Endothelial cell of umbilical vein (primary cell): ENCODE results near the gene CFAP107. TPM values are rescaled to one million over a fixed set of nuclear protein-coding genes. Genes with fewer than 3 reads are reported as not detected.

Experiments used
- BruUV-seq: library from RNA; stranded (reverse); fragments of 400-500 nt; replicated peaks from 2 replicates; lab custom pipeline; 2021; lab: Mats Ljungman, UMichigan
- CTCF ChIA-PET: fragments of 300-600, 350-600 bp; sonication (Branson Sonifier 250); formaldehyde crosslinking; loops from one replicate; lab custom pipeline; 2021; ENCODE audit warnings: antibody characterized with exemption, inconsistent platforms; lab: Charles Lee
- POLR2A ChIA-PET: fragments of 300-600, 350-600 bp; sonication (Branson Sonifier 250); formaldehyde crosslinking; loops from one replicate; lab custom pipeline; 2021; ENCODE audit warnings: antibody characterized with exemption, inconsistent platforms; lab: Charles Lee
- DNase-seq: peaks from one replicate; pipeline ENCODE4 v3.0.0-alpha.2; 2011; ENCODE audit warnings: low read depth, low spot score
- FAIRE-seq: peaks from 2 replicates; lab custom pipeline; 2011; peaks lifted over from hg19 to GRCh38; lab: Jason Lieb, UNC
- H2AFZ ChIP-seq: 2 replicates; pipeline ENCODE4 v1.6.0; 2012; ENCODE audit warnings: low read depth, low read length, control low read depth, inconsistent platforms
- H3K27ac ChIP-seq: 2 replicates; pipeline ENCODE4 v1.5.1; 2011; ENCODE audit warnings: low read depth, mild to moderate bottlenecking, control low read depth, low read length, moderate library complexity; ENCODE audit not compliant: insufficient read depth
- H3K27me3 ChIP-seq, 2 experiments: 2 replicates each; pipeline versions ENCODE4 v1.6.0 to v1.6.1; 2011; ENCODE audit warnings: low read length in 2 of 2, mixed read lengths in 1 of 2; ENCODE audit not compliant: control insufficient read depth in 2 of 2, insufficient read depth in 2 of 2
- H3K36me3 ChIP-seq, 2 experiments: 2 replicates in 1 of 2; 3 replicates in 1 of 2; pipeline ENCODE4 v1.5.1; 2011; ENCODE audit warnings: low read length in 2 of 2, mild to moderate bottlenecking in 1 of 2, moderate library complexity in 1 of 2; ENCODE audit not compliant: control insufficient read depth in 2 of 2, insufficient read depth in 2 of 2; ENCODE audit errors: extremely low read depth in 1 of 2
- H3K4me1 ChIP-seq: 3 replicates; pipeline ENCODE4 v1.5.1; 2011; ENCODE audit warnings: mild to moderate bottlenecking, low read length; ENCODE audit not compliant: control insufficient read depth, insufficient read depth; ENCODE audit errors: extremely low read depth
- H3K4me2 ChIP-seq: 2 replicates; pipeline ENCODE4 v1.6.1; 2011; ENCODE audit warnings: low read length, control low read depth, mixed read lengths; ENCODE audit not compliant: insufficient read depth
- H3K4me3 ChIP-seq, 3 experiments: fragments of 200-600 bp in 1 of 3; sonication (generic), shearing (Covaris generic) in 1 of 3; replicated peaks in 1 of 3; 2 replicates each; pipeline ENCODE4 v1.5.1; 2011 to 2016; ENCODE audit warnings: control low read depth in 3 of 3, low read length in 3 of 3, mild to moderate bottlenecking in 2 of 3, inconsistent platforms in 1 of 3, low read depth in 1 of 3, moderate library complexity in 1 of 3; ENCODE audit not compliant: insufficient read depth in 1 of 3
- H3K79me2 ChIP-seq: 2 replicates; pipeline ENCODE4 v1.6.0; 2012; ENCODE audit warnings: low read length, inconsistent platforms; ENCODE audit not compliant: control insufficient read depth, insufficient read depth
- H3K9ac ChIP-seq: replicated peaks from 2 replicates; pipeline ENCODE3; 2011; ENCODE audit warnings: low read length, control low read depth; ENCODE audit not compliant: insufficient read depth; ENCODE audit errors: extremely low read depth
- H3K9me1 ChIP-seq: replicated peaks from 3 replicates; pipeline ENCODE4 v1.6.0; 2011; ENCODE audit warnings: mild to moderate bottlenecking, low read length; ENCODE audit not compliant: control insufficient read depth, insufficient read depth; ENCODE audit errors: extremely low read depth
- H3K9me3 ChIP-seq: replicated peaks from 2 replicates; pipeline ENCODE4 v1.5.1; 2012; ENCODE audit warnings: low read length, inconsistent platforms; ENCODE audit not compliant: control insufficient read depth, insufficient read depth
- H4K20me1 ChIP-seq: replicated peaks from 2 replicates; pipeline ENCODE3; 2011; ENCODE audit warnings: mild to moderate bottlenecking, low read length; ENCODE audit not compliant: control insufficient read depth, insufficient read depth; ENCODE audit errors: extremely low read depth
- EZH2 ChIP-seq: IDR thresholded peaks from 2 replicates; pipeline ENCODE4 v1.6.1; 2012; ENCODE audit warnings: borderline replicate concordance, low read depth, mild to moderate bottlenecking, moderate library complexity, low read length, inconsistent platforms; ENCODE audit not compliant: severe bottlenecking
- FOS ChIP-seq: IDR thresholded peaks from 2 replicates; pipeline ENCODE4 v1.6.1; 2011; ENCODE audit warnings: mild to moderate bottlenecking, low read length, moderate library complexity, borderline replicate concordance; ENCODE audit not compliant: insufficient read depth
- GATA2 ChIP-seq: IDR thresholded peaks from 2 replicates; pipeline ENCODE4 v1.7.0; 2011; ENCODE audit warnings: low read depth, mild to moderate bottlenecking, moderate library complexity, mixed read lengths, low read length; ENCODE audit not compliant: insufficient read length, insufficient read depth
- JUN ChIP-seq: IDR thresholded peaks from 2 replicates; pipeline ENCODE4 v1.6.1; 2011; ENCODE audit warnings: borderline replicate concordance, low read depth; ENCODE audit not compliant: insufficient read length, insufficient read depth
- MYC ChIP-seq: IDR thresholded peaks from one replicate; pipeline ENCODE4 v1.6.1; 2011; ENCODE audit warnings: mild to moderate bottlenecking, low read depth, low read length
- POLR2A ChIP-seq: IDR thresholded peaks from 2 replicates; pipeline ENCODE4 v1.6.1; 2012; ENCODE audit warnings: low read depth, mild to moderate bottlenecking, control low read depth, low read length
- POLR2AphosphoS5 ChIP-seq: IDR thresholded peaks from 2 replicates; pipeline ENCODE4 v1.6.1; 2012; ENCODE audit warnings: low read depth, mild to moderate bottlenecking, control low read depth, low read length, moderate library complexity; ENCODE audit not compliant: insufficient read depth
- dilution Hi-C: fragments of 300-500 bp; cut with MboI; formaldehyde crosslinking; loops from one replicate; pipeline ENCODE4 v1.15.0; 2019; ENCODE audit warnings: low sequenced_read_pairs; ENCODE audit not compliant: extremely low pct_ligation_motif_present
- intact Hi-C: fragments of 100-400 bp; cut with micrococcal nuclease; formaldehyde crosslinking; loops from one replicate; pipeline ENCODE4 v1.10.0; 2022
- polyA plus RNA-seq, 4 experiments: library from polyadenylated mRNA; depleted of rRNA in 3 of 4; stranded (reverse) in 3 of 4; unstranded in 1 of 4; fragments of >200 nt; gene quantifications; 2 replicates each; pipeline versions ENCODE4 v1.2.1 to v1.2.3, GENCODE V29; 2011 to 2012; ENCODE audit warnings: missing spikeins in 1 of 4
- total RNA-seq: library from RNA; stranded (reverse); gene quantifications from 2 replicates; pipeline ENCODE4 v1.2.3, GENCODE V29; 2021
- TF ChIP-seq, protein P1 (sequence below), 2 donors: IDR thresholded peaks; 1 replicate in 1 of 2; 2 replicates in 1 of 2; pipeline ENCODE4 v1.5.1; 2011; ENCODE audit warnings: low read length in 2 of 2, mild to moderate bottlenecking in 2 of 2, moderate library complexity in 2 of 2, control low read depth in 1 of 2, inconsistent platforms in 1 of 2, low read depth in 1 of 2; ENCODE audit not compliant: insufficient read depth in 1 of 2; ENCODE audit errors: extremely low read depth in 1 of 2
- TF ChIP-seq, protein P2 (sequence below): IDR thresholded peaks from 2 replicates; pipeline ENCODE4 v1.6.1; 2011; ENCODE audit not compliant: insufficient read depth, insufficient read length

The CFAP107 gene
- total and polyA plus RNA-seq, 2 donors (not counting 3 experiments of a cell fraction or from before 2014, with no cell fraction given) = not detected

DNA sequence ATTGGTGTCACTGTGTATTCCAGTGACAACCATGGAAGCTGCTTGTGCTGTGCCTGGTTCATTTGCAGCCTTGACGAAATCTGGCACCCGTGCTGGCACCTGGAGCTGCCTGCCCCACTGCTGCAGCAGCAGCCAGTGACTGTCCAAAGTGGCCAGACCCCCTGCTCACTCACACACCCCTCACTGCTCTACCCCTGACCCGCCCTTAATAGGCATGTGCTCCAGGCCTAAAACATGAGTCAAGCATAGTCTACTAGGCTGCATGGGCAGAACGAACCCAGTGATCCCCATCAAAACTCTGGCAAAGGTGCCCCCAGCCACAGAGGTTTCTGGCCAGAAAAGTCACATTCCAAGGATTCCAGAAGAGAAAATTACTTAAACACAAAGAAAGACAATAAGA is 52.9 kb downstream of the CFAP107 start:
- Histone ChIP-seq H2AFZ (no peak overlapping the region), H3K4me1 (no peaks in the 10 kb centered on the region), H3K27me3 (no peaks in the 10 kb centered on the region), H3K36me3 (no peaks in the 10 kb centered on the region), H3K9me3 (no peaks in the 10 kb centered on the region), H3K4me2 (no peak overlapping the region), H3K9me1 (no peaks in the 10 kb centered on the region), H3K9ac (no peak overlapping the region), H3K27ac (no peak overlapping the region), H3K79me2 (no peaks in the 10 kb centered on the region), H4K20me1 (no peaks in the 10 kb centered on the region), H3K4me3 (no peak overlapping the region)
- dilution Hi-C loops (no loop called here), intact Hi-C loops (no loop called here)
- POLR2A ChIA-PET = no interaction called here
- CTCF ChIA-PET = no interaction called here
- FAIRE-seq (no peak), DNase-seq (no peak)
- no peak for TF ChIP-seq MYC
- no peak for TF ChIP-seq POLR2A
- no peak for TF ChIP-seq POLR2AphosphoS5
- TF ChIP-seq EZH2 = no peak
- no peak for TF ChIP-seq FOS
- TF ChIP-seq, protein P1, sequence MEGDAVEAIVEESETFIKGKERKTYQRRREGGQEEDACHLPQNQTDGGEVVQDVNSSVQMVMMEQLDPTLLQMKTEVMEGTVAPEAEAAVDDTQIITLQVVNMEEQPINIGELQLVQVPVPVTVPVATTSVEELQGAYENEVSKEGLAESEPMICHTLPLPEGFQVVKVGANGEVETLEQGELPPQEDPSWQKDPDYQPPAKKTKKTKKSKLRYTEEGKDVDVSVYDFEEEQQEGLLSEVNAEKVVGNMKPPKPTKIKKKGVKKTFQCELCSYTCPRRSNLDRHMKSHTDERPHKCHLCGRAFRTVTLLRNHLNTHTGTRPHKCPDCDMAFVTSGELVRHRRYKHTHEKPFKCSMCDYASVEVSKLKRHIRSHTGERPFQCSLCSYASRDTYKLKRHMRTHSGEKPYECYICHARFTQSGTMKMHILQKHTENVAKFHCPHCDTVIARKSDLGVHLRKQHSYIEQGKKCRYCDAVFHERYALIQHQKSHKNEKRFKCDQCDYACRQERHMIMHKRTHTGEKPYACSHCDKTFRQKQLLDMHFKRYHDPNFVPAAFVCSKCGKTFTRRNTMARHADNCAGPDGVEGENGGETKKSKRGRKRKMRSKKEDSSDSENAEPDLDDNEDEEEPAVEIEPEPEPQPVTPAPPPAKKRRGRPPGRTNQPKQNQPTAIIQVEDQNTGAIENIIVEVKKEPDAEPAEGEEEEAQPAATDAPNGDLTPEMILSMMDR (IDR thresholded peaks at IDR 0.05; ENCODE audit: extremely low read depth in 1 of 2, insufficient read depth in 1 of 2, low read depth in 1 of 2, low read length in 2 of 2) = no peak
- TF ChIP-seq, protein P2, sequence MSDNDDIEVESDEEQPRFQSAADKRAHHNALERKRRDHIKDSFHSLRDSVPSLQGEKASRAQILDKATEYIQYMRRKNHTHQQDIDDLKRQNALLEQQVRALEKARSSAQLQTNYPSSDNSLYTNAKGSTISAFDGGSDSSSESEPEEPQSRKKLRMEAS = no peak
- no peak for TF ChIP-seq JUN
- no peak for TF ChIP-seq GATA2
- no TSS peak for BruUV-seq
